Testis (tissue), 3 donors: ENCODE data around the gene SYT12. TPM values are rescaled to one million over a fixed set of nuclear protein-coding genes. Genes with fewer than 3 reads are reported as not detected.

Experiments used
- DNase-seq: peaks from one replicate; pipeline ENCODE4 v3.0.0-alpha.2; 2019
- H3K27ac ChIP-seq, 2 donors: fragments of 200-600 bp; sonication (generic); one replicate each; pipeline ENCODE4 v1.5.1; 2019
- H3K27me3 ChIP-seq: fragments of 200-600 bp; sonication (generic); one replicate; pipeline ENCODE4 v1.5.1; 2019
- H3K36me3 ChIP-seq: fragments of 200-600 bp; sonication (generic); one replicate; pipeline ENCODE4 v1.5.1; 2017; ENCODE audit warnings: low read depth; ENCODE audit errors: missing control alignments
- H3K4me1 ChIP-seq: fragments of 200-600 bp; sonication (generic); one replicate; pipeline ENCODE4 v1.5.1; 2019
- H3K4me3 ChIP-seq, 2 donors: fragments of 200-600 bp; sonication (generic); one replicate each; pipeline ENCODE4 v1.5.1; 2017 to 2019
- H3K9me3 ChIP-seq: fragments of 200-600 bp; sonication (generic); one replicate; pipeline ENCODE4 v1.5.1; 2017
- POLR2A ChIP-seq: fragments of 450-650 bp; IDR thresholded peaks from one replicate; pipeline ENCODE4 v1.6.1; 2017; ENCODE audit warnings: antibody characterized with exemption, mild to moderate bottlenecking, moderate library complexity
- WGBS, 2 donors: methylation state at CpG; one replicate each; pipeline ENCODE4 v1.1.5; 2018; 5-methylcytosine and 5-hydroxymethylcytosine counted together
- intact Hi-C: fragments of 100-400 bp; cut with DNase I; formaldehyde crosslinking; loops from one replicate; pipeline ENCODE4 v1.15.1; 2023; ENCODE audit warnings: low total_unique reads
- microRNA-seq, 2 donors: library from miRNA; unstranded; fragments of <30 nt; microRNA quantifications; one replicate each; pipeline ENCODE4, GENCODE V29; 2016; ENCODE audit warnings: borderline number of aligned reads in 2 of 2, borderline replicate concordance in 1 of 2
- polyA plus RNA-seq: library from polyadenylated mRNA; stranded (reverse); fragments of 350-450 nt; fragmentation: Illumina TruSeq; extraction: RNeasy Lipid Tissue Mini Kit (QIAGEN cat#74804); gene quantifications from one replicate; pipeline ENCODE4 v1.2.3, GENCODE V29; 2014; ENCODE audit warnings: low read depth, low replicate concordance; ENCODE audit not compliant: insufficient read depth
- total RNA-seq, 2 donors: library from RNA; depleted of rRNA; stranded (reverse); fragments of >200 nt; gene quantifications; one replicate each; pipeline ENCODE4 v1.2.3, GENCODE V29; 2016
- TF ChIP-seq, protein P1 (sequence below), 3 experiments: fragments of 450-650 bp in 2 of 3; fragments of 200-600 bp in 1 of 3; sonication (generic) in 1 of 3; IDR thresholded peaks; one replicate each; pipeline ENCODE4 v1.5.1; 2016 to 2019; ENCODE audit warnings: antibody characterized with exemption in 3 of 3, mild to moderate bottlenecking in 2 of 3, moderate library complexity in 1 of 3

Gene SYT12
- total and polyA plus RNA-seq, 3 donors from 2014 or later, result 3.4 to 4.2 (median 3.7) TPM

- 87 to 93% methylated on average over 8 of the region's 8 CpGs for WGBS, 2 donors
- no peak for DNase-seq
- Histone ChIP-seq H3K4me3 (no peak overlapping the region), H3K27me3 (no peaks in the 10 kb centered on the region), H3K9me3 (no peaks in the 10 kb centered on the region), H3K36me3 (no peaks in the 10 kb centered on the region), H3K27ac (no peak overlapping the region), H3K4me1 (no peaks in the 10 kb centered on the region)
- no peak for TF ChIP-seq POLR2A
- TF ChIP-seq, protein P1, sequence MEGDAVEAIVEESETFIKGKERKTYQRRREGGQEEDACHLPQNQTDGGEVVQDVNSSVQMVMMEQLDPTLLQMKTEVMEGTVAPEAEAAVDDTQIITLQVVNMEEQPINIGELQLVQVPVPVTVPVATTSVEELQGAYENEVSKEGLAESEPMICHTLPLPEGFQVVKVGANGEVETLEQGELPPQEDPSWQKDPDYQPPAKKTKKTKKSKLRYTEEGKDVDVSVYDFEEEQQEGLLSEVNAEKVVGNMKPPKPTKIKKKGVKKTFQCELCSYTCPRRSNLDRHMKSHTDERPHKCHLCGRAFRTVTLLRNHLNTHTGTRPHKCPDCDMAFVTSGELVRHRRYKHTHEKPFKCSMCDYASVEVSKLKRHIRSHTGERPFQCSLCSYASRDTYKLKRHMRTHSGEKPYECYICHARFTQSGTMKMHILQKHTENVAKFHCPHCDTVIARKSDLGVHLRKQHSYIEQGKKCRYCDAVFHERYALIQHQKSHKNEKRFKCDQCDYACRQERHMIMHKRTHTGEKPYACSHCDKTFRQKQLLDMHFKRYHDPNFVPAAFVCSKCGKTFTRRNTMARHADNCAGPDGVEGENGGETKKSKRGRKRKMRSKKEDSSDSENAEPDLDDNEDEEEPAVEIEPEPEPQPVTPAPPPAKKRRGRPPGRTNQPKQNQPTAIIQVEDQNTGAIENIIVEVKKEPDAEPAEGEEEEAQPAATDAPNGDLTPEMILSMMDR (IDR thresholded peaks at IDR 0.05), result no peak
- intact Hi-C loops, result no loop called here
Observed at GRCh38 chr11:67090717-67091116, 67.8 kb downstream of the SYT12 start.

DNA sequence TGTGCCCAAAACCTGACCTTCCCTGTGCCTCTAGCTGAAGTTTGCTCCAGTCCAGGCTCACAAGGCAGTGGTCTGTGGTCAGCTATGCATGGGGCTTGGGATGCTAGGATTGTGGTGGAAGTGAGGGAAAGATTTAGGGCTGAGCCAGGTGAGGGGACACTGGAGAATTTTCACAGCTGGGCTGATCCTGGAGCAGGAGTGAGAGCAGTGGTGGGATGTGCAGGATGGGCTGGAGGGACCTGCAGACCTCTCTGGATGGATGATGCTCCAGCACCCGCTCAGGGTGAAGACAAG lies 72.2 kb downstream of the SYT12 start:
- Histone ChIP-seq H3K9me3 (no peaks in the 10 kb centered on the region), H3K27me3 (no peaks in the 10 kb centered on the region), H3K36me3 (no peaks in the 10 kb centered on the region), H3K27ac (no peak overlapping the region), H3K4me3 (no peak overlapping the region), H3K4me1 (no peaks in the 10 kb centered on the region)
- 60 to 100% methylated on average over 1 of the region's 1 CpG for WGBS, 2 donors
- DNase-seq, result no peak
- no peak for TF ChIP-seq POLR2A
- TF ChIP-seq, protein P1 (IDR thresholded peaks at IDR 0.05), result no peak
- intact Hi-C loops, result no loop called here

- H3K4me1 ChIP-seq, result no peaks in the 10 kb centered on the region
- H3K27ac ChIP-seq, result no peak overlapping the region
- 73 to 80% methylated on average over 6 of the region's 6 CpGs for WGBS, 2 donors
- H3K27me3 ChIP-seq, result no peaks in the 10 kb centered on the region
- TF ChIP-seq POLR2A, result no peak
- TF ChIP-seq, protein P1 (IDR thresholded peaks at IDR 0.05), result no peak
- intact Hi-C loops, result no loop called here
- H3K36me3 ChIP-seq, result no peaks in the 10 kb centered on the region
- DNase-seq, result no peak
- no peaks in the 10 kb centered on the region for H3K9me3 ChIP-seq
- H3K4me3 ChIP-seq, result no peak overlapping the region
Observed at GRCh38 chr11:67098799-67099429, 76.0 kb downstream of the SYT12 start.

- DNase-seq, result no peak
- H3K27me3 ChIP-seq, result no peaks in the 10 kb centered on the region
- TF ChIP-seq POLR2A, result no peak
- 89 to 92% methylated on average over 6 of the region's 6 CpGs for WGBS, 2 donors
- intact Hi-C loops, result no loop called here
- H3K36me3 ChIP-seq, result no peaks in the 10 kb centered on the region
- no peaks in the 10 kb centered on the region for H3K4me1 ChIP-seq
- no peak overlapping the region for H3K4me3 ChIP-seq
- H3K27ac ChIP-seq, result no peak overlapping the region
- H3K9me3 ChIP-seq, result no peaks in the 10 kb centered on the region
Observed at GRCh38 chr11:67099831-67100324, 76.9 kb downstream of the SYT12 start.

Small RNA genes within 50 kb of the gene (microRNA-seq; reads per million reads assigned to microRNA genes)
- 0 to 0.70 reads per million in 2 donors for gene MIR6860

Other genes with a start within 250 kb of the SYT12 start
- 10 to 100 TPM; 54.3 to 56.9 TPM for gene RCE1, start 179.7 kb upstream of the SYT12 start, total RNA-seq
- gene RCE1, start 179.7 kb upstream of the SYT12 start, polyA plus RNA-seq, result 26.4 TPM
- 10 to 100 TPM; 23.2 to 24.6 TPM for gene LRFN4, start 166.1 kb upstream of the SYT12 start, total RNA-seq
- 27.2 TPM for gene LRFN4, start 166.1 kb upstream of the SYT12 start, polyA plus RNA-seq
- 10 to 100 TPM; 40.9 to 46.0 TPM for gene PC, start 64.8 kb upstream of the SYT12 start, total RNA-seq
- 53.1 TPM for gene PC, start 64.8 kb upstream of the SYT12 start, polyA plus RNA-seq
- gene C11orf86, start 47.8 kb upstream of the SYT12 start, total RNA-seq, result under 1 TPM in 1 of 2 donors, not detected in 1; 0.25 TPM
- not detected for gene C11orf86, start 47.8 kb upstream of the SYT12 start, polyA plus RNA-seq
- gene RHOD, start 33.7 kb downstream of the SYT12 start, total RNA-seq, result 10 to 100 TPM; 11.1 to 13.9 TPM
- 10.6 TPM for gene RHOD, start 33.7 kb downstream of the SYT12 start, polyA plus RNA-seq
- 100 to 1,000 TPM; 142 to 169 TPM for gene KDM2A, start 96.1 kb downstream of the SYT12 start, total RNA-seq
- 106 TPM for gene KDM2A, start 96.1 kb downstream of the SYT12 start, polyA plus RNA-seq
- gene GRK2, start 243.3 kb downstream of the SYT12 start, total RNA-seq, result 10 to 100 TPM; 64.3 to 87.6 TPM
- 45.6 TPM for gene GRK2, start 243.3 kb downstream of the SYT12 start, polyA plus RNA-seq